GM12878 (cell line): ENCODE data around the gene RNLS. TPM values are rescaled to one million over a fixed set of nuclear protein-coding genes. Genes with fewer than 3 reads are reported as not detected.

Experiments
- ATAC-seq: fragments of 200-7000 bp; cut with Tn5 transposase; 3 replicates; pipeline ENCODE4 v1.9.1; 2020; ENCODE audit warnings: mild to moderate bottlenecking, moderate library complexity
- BruUV-seq: library from RNA; stranded (reverse); fragments of 400-500 nt; replicated peaks from 2 replicates; lab custom pipeline; 2021; lab: Mats Ljungman, UMichigan
- CTCF ChIA-PET: fragments of 300-600 bp; sonication (Branson Sonifier 250); formaldehyde crosslinking; extraction: SDS; loops from one replicate; lab custom pipeline; 2021; ENCODE audit warnings: inconsistent platforms; lab: Yijun Ruan, JAX
- POLR2A ChIA-PET: fragments of 350-600 bp; formaldehyde crosslinking; extraction: SDS; loops from one replicate; lab custom pipeline; 2021; ENCODE audit warnings: inconsistent platforms; lab: Charles Lee
- RAD21 ChIA-PET: fragments of 300-600 bp; sonication (Branson Sonifier 250); formaldehyde crosslinking; loops from one replicate; lab custom pipeline; 2023; ENCODE audit warnings: antibody characterized with exemption; ENCODE audit not compliant: unreplicated experiment; lab: Charles Lee
- SMC1A ChIA-PET: fragments of 300-600 bp; sonication (Branson Sonifier 250); formaldehyde crosslinking; loops from one replicate; lab custom pipeline; 2023; ENCODE audit not compliant: unreplicated experiment, uncharacterized antibody; lab: Charles Lee
- DNase-seq: peaks from one replicate; pipeline ENCODE4 v3.0.0-alpha.2; 2011; ENCODE audit warnings: low read depth, low spot score
- FAIRE-seq: peaks from 3 replicates; lab custom pipeline; 2011; peaks lifted over from hg19 to GRCh38; lab: Jason Lieb, UNC
- H2AFZ ChIP-seq: 2 replicates; pipeline ENCODE4 v1.6.0; 2011; ENCODE audit warnings: low read depth, low read length, control low read depth; ENCODE audit not compliant: control insufficient read depth
- H3K27ac ChIP-seq: 2 replicates; pipeline ENCODE4 v1.5.1; 2011; ENCODE audit warnings: control low read depth; ENCODE audit not compliant: control insufficient read depth, insufficient read depth
- H3K27me3 ChIP-seq, 2 experiments: replicated peaks in 1 of 2; 2 replicates each; pipeline versions ENCODE4 v1.6.0 to v1.6.1; 2011; ENCODE audit warnings: low read length in 1 of 2; ENCODE audit not compliant: control insufficient read depth in 2 of 2, insufficient read depth in 2 of 2
- H3K36me3 ChIP-seq, 2 experiments: 2 replicates each; pipeline ENCODE4 v1.5.1; 2011; ENCODE audit warnings: low read length in 1 of 2; ENCODE audit not compliant: control insufficient read depth in 2 of 2, insufficient read depth in 2 of 2
- H3K4me1 ChIP-seq: 2 replicates; pipeline ENCODE4 v1.6.1; 2011; ENCODE audit warnings: mild to moderate bottlenecking, low read length, moderate library complexity, mixed read lengths; ENCODE audit not compliant: control insufficient read depth, insufficient read depth
- H3K4me2 ChIP-seq: 2 replicates; pipeline ENCODE4 v1.6.0; 2011; ENCODE audit warnings: control low read depth; ENCODE audit not compliant: control insufficient read depth, insufficient read depth
- H3K4me3 ChIP-seq: fragments of 200-600 bp; sonication (generic); 2 replicates; pipeline ENCODE4 v1.5.1; 2016
- H3K79me2 ChIP-seq: 2 replicates; pipeline ENCODE4 v1.6.0; 2011; ENCODE audit warnings: low read length; ENCODE audit not compliant: control insufficient read depth, insufficient read depth
- H3K9ac ChIP-seq: 2 replicates; pipeline ENCODE4 v1.8.0; 2011; ENCODE audit warnings: low read length, control low read depth, mixed read lengths; ENCODE audit not compliant: control insufficient read depth, insufficient read depth
- H3K9me3 ChIP-seq: replicated peaks from 3 replicates; pipeline ENCODE4 v1.5.1; 2011; ENCODE audit warnings: mild to moderate bottlenecking, low read length; ENCODE audit not compliant: control insufficient read depth, insufficient read depth
- H4K20me1 ChIP-seq: 2 replicates; pipeline ENCODE4 v1.6.0; 2011; ENCODE audit not compliant: control insufficient read depth, insufficient read depth
- CHD4 ChIP-seq: fragments of 200-600 bp; sonication (generic); IDR thresholded peaks from 2 replicates; pipeline ENCODE4 v1.6.1; 2016; ENCODE audit warnings: mild to moderate bottlenecking
- CREM ChIP-seq: IDR thresholded peaks from 2 replicates; pipeline ENCODE4 v1.6.1; 2014; ENCODE audit warnings: antibody characterized with exemption, low read depth
- ESRRA ChIP-seq: IDR thresholded peaks from 2 replicates; pipeline ENCODE4 v1.6.1; 2012; ENCODE audit warnings: mild to moderate bottlenecking, low read length, improper control_type of control experiment
- EZH2 ChIP-seq: IDR thresholded peaks from 2 replicates; pipeline ENCODE4 v1.6.1; 2012; ENCODE audit warnings: low read depth, mild to moderate bottlenecking, control low read depth, inconsistent platforms, low read length, borderline replicate concordance; ENCODE audit not compliant: control insufficient read depth
- MEF2A ChIP-seq: IDR thresholded peaks from 2 replicates; pipeline ENCODE4 v1.6.1; 2011; ENCODE audit warnings: low read depth, mild to moderate bottlenecking, low read length, moderate library complexity; ENCODE audit not compliant: insufficient read depth
- MEF2B ChIP-seq: fragments of 450-650 bp; IDR thresholded peaks from 2 replicates; pipeline ENCODE4 v1.6.1; 2018; ENCODE audit warnings: mild to moderate bottlenecking, moderate library complexity; ENCODE audit not compliant: partially characterized antibody, poor library complexity, severe bottlenecking
- NR2F1 ChIP-seq: fragments of 450-650 bp; conservative IDR thresholded peaks from 2 replicates; pipeline ENCODE4 v1.6.1; 2017; ENCODE audit warnings: mild to moderate bottlenecking
- POLR2AphosphoS5 ChIP-seq: IDR thresholded peaks from 2 replicates; pipeline ENCODE4 v1.6.1; 2011; ENCODE audit warnings: mild to moderate bottlenecking, low read length, inconsistent platforms
- RFX5 ChIP-seq: IDR thresholded peaks from 2 replicates; pipeline ENCODE4 v1.6.1; 2011; ENCODE audit warnings: low read depth, low read length, improper control_type of control experiment
- WGBS: methylation state at CpG from one replicate; pipeline ENCODE4 v1.1.6; 2016; ENCODE audit warnings: low lambda C conversion rate; ENCODE audit not compliant: insufficient replicate concordance, insufficient coverage; ENCODE audit errors: missing lambda C conversion rate; 5-methylcytosine and 5-hydroxymethylcytosine counted together
- in situ Hi-C: fragments of 300-500 bp; cut with MboI; formaldehyde crosslinking; loops from 9 replicates; pipeline ENCODE4 v1.14.3; 2018; ENCODE audit warnings: mixed read lengths
- intact Hi-C: fragments of 100-400 bp; cut with micrococcal nuclease; formaldehyde crosslinking; loops from one replicate; pipeline ENCODE4 v1.14.2; 2022; ENCODE audit not compliant: unreplicated experiment
- polyA plus RNA-seq, 11 experiments: library from polyadenylated mRNA; depleted of rRNA in 4 of 11; unstranded in 6 of 11; stranded (reverse) in 5 of 11; fragments of >200 nt; fragmentation: Nextera tagmentation in 4 of 11; fragmentation: Illumina TruSeq in 1 of 11; extraction: Ambion mirVana in 4 of 11; extraction: Trizol in 1 of 11; gene quantifications; 1 replicate in 1 of 11; 2 replicates in 10 of 11; pipeline versions ENCODE4 v1.2.1 to v1.2.3, GENCODE V29; 2011 to 2016; ENCODE audit warnings: inconsistent platforms in 2 of 11, missing spikeins in 2 of 11, low read depth in 1 of 11
- total RNA-seq, 4 experiments: library from RNA; depleted of rRNA in 3 of 4; stranded (reverse); fragments of >200 nt in 3 of 4; fragmentation: Illumina TruSeq in 1 of 4; extraction: Trizol in 1 of 4; gene quantifications; 2 replicates each; pipeline versions ENCODE4 v1.2.1 to v1.2.3, GENCODE V29; 2013 to 2021
- TF ChIP-seq, protein P1 (sequence below): fragments of 450-650 bp; formaldehyde crosslinking; IDR thresholded peaks from 2 replicates; pipeline ENCODE4 v1.5.0; 2022; ENCODE audit warnings: mild to moderate bottlenecking, missing genetic modification characterization
- TF ChIP-seq, protein P2 (sequence below): fragments of 450-650 bp; IDR thresholded peaks from 2 replicates; pipeline ENCODE4 v1.6.1; 2017; ENCODE audit warnings: borderline replicate concordance
- TF ChIP-seq, protein P3 (sequence below): fragments of 450-650 bp; formaldehyde crosslinking; IDR thresholded peaks from 2 replicates; pipeline ENCODE4 v1.4.0; 2022; ENCODE audit warnings: mild to moderate bottlenecking, moderate library complexity

The RNLS gene
- total and polyA plus RNA-seq, 10 of the 15 experiments (the other 5 are each of a cell fraction or from before 2014, with no cell fraction given), result 3.4 to 6.7 (median 4.6) TPM

DNA sequence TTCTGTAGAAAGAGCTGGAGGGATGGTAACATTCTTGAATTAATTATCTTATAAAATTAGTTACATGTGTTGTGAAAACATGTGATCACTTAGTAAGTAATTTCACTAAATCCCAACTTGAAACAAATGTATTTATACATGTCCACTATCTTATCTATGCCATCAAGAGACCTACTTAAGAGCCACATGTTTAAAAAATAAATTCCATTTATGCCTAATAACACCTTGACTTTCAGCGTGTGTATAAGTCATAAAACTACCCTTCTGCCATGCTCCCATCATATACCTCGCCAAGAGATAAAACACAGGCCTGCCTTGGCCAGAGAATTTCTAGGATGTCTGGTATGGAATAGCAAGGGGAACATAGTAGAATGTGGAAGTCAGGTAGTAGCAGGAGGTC, 40.7 kb upstream of the RNLS start:
- no peak overlapping the region for H3K4me2 ChIP-seq
- ChIA-PET SMC1A (no interaction called here), RAD21 (no interaction called here), CTCF (no interaction called here), POLR2A (no interaction called here)
- DNase-seq, result no peak
- no peak for FAIRE-seq
- no peaks in the 10 kb centered on the region for H4K20me1 ChIP-seq
- H3K27me3 ChIP-seq, result no peaks in the 10 kb centered on the region
- ATAC-seq, result no peak
- no peak overlapping the region for H2AFZ ChIP-seq
- H3K9ac ChIP-seq, result no peak overlapping the region
- no peaks in the 10 kb centered on the region for H3K4me1 ChIP-seq
- H3K27ac ChIP-seq, result no peak overlapping the region
- WGBS, result 48% methylated on average over 2 of the region's 2 CpGs
- H3K36me3 ChIP-seq, result no peaks in the 10 kb centered on the region
- H3K4me3 ChIP-seq, result no peak overlapping the region
- H3K9me3 ChIP-seq, result no peaks in the 10 kb centered on the region
- TF ChIP-seq MEF2A (no peak), MEF2B (no peak), EZH2 (no peak), POLR2AphosphoS5 (no peak), CREM (no peak), NR2F1 (no peak), CHD4 (no peak), ESRRA (no peak), RFX5 (no peak)
- TF ChIP-seq, protein P1, sequence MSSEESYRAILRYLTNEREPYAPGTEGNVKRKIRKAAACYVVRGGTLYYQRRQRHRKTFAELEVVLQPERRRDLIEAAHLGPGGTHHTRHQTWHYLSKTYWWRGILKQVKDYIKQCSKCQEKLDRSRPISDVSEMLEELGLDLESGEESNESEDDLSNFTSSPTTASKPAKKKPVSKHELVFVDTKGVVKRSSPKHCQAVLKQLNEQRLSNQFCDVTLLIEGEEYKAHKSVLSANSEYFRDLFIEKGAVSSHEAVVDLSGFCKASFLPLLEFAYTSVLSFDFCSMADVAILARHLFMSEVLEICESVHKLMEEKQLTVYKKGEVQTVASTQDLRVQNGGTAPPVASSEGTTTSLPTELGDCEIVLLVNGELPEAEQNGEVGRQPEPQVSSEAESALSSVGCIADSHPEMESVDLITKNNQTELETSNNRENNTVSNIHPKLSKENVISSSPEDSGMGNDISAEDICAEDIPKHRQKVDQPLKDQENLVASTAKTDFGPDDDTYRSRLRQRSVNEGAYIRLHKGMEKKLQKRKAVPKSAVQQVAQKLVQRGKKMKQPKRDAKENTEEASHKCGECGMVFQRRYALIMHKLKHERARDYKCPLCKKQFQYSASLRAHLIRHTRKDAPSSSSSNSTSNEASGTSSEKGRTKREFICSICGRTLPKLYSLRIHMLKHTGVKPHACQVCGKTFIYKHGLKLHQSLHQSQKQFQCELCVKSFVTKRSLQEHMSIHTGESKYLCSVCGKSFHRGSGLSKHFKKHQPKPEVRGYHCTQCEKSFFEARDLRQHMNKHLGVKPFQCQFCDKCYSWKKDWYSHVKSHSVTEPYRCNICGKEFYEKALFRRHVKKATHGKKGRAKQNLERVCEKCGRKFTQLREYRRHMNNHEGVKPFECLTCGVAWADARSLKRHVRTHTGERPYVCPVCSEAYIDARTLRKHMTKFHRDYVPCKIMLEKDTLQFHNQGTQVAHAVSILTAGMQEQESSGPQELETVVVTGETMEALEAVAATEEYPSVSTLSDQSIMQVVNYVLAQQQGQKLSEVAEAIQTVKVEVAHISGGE, result no peak
- TF ChIP-seq, protein P2, sequence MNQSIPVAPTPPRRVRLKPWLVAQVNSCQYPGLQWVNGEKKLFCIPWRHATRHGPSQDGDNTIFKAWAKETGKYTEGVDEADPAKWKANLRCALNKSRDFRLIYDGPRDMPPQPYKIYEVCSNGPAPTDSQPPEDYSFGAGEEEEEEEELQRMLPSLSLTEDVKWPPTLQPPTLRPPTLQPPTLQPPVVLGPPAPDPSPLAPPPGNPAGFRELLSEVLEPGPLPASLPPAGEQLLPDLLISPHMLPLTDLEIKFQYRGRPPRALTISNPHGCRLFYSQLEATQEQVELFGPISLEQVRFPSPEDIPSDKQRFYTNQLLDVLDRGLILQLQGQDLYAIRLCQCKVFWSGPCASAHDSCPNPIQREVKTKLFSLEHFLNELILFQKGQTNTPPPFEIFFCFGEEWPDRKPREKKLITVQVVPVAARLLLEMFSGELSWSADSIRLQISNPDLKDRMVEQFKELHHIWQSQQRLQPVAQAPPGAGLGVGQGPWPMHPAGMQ, result no peak
- TF ChIP-seq, protein P3, sequence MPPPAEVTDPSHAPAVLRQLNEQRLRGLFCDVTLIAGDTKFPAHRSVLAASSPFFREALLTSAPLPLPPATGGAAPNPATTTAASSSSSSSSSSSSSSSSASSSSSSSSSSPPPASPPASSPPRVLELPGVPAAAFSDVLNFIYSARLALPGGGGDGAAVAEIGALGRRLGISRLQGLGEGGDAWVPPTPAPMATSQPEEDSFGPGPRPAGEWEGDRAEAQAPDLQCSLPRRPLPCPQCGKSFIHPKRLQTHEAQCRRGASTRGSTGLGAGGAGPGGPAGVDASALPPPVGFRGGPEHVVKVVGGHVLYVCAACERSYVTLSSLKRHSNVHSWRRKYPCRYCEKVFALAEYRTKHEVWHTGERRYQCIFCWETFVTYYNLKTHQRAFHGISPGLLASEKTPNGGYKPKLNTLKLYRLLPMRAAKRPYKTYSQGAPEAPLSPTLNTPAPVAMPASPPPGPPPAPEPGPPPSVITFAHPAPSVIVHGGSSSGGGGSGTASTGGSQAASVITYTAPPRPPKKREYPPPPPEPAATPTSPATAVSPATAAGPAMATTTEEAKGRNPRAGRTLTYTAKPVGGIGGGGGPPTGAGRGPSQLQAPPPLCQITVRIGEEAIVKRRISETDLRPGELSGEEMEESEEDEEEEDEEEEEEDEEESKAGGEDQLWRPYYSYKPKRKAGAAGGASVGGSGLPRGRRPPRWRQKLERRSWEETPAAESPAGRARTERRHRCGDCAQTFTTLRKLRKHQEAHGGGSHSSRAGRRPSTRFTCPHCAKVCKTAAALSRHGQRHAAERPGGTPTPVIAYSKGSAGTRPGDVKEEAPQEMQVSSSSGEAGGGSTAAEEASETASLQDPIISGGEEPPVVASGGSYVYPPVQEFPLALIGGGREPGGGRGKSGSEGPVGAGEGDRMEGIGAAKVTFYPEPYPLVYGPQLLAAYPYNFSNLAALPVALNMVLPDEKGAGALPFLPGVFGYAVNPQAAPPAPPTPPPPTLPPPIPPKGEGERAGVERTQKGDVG (CRISPR knock-in tag), result no peak
- no peaks in the 10 kb centered on the region for H3K79me2 ChIP-seq
- BruUV-seq, result no TSS peak
- in situ Hi-C loops (no loop called here), intact Hi-C loops (no loop called here)
